ENCODE measurements around the gene KRTAP29-1.
"Not testable (repeated sequence)": the region's sequence is repeated elsewhere in the genome, so short reads cannot be mapped to it uniquely, and the experiment has no call there.

KRTAP29-1 gene

GRCh38 chr17:41296846-41297245 is 5.8 kb downstream of the KRTAP29-1 start:
- DNase-seq: no peak

GRCh38 chr17:41294016-41294415 is 8.6 kb downstream of the KRTAP29-1 start:
- no peak for DNase-seq

- DNase-seq: peak; percentile 1
Measured at GRCh38 chr17:41287050-41287449, 15.6 kb downstream of the KRTAP29-1 start.

GRCh38 chr17:41284546-41284945 is 18.1 kb downstream of the KRTAP29-1 start:
- peak; percentile 28 for DNase-seq

GRCh38 chr17:41284043-41284442 is 18.6 kb downstream of the KRTAP29-1 start:
- DNase-seq: peak; percentile 26

- peak; percentile 81 for DNase-seq
Measured at GRCh38 chr17:41278176-41278955, 24.3 kb downstream of the KRTAP29-1 start.

GRCh38 chr17:41275648-41276190 is 26.9 kb downstream of the KRTAP29-1 start, which contains the start of gene KRTAP9-7:
TSS of gene KRTAP9-7 (plus strand) at chr17:41275698. CDS start at chr17:41275698, 0 bp downstream.
- not testable (repeated sequence) for DNase-seq

- no peak for DNase-seq
Measured at GRCh38 chr17:41271858-41272257, 30.8 kb downstream of the KRTAP29-1 start.

- not testable (repeated sequence) for DNase-seq
Measured at GRCh38 chr17:41271323-41271722, 31.3 kb downstream of the KRTAP29-1 start.

- DNase-seq: no peak
Measured at GRCh38 chr17:41267711-41268110, 34.9 kb downstream of the KRTAP29-1 start.

- no peak for DNase-seq
Measured at GRCh38 chr17:41265078-41265477, 37.6 kb downstream of the KRTAP29-1 start, which contains the start of gene KRTAP9-6. TSS of gene KRTAP9-6 (plus strand) at chr17:41265378. CDS start at chr17:41265378, 0 bp downstream.

GRCh38 chr17:41264599-41264998 is 38.1 kb downstream of the KRTAP29-1 start:
- DNase-seq: no peak

GRCh38 chr17:41263212-41263611 is 39.4 kb downstream of the KRTAP29-1 start:
- DNase-seq: no peak

- no peak for DNase-seq
Measured at GRCh38 chr17:41258406-41258805, 44.2 kb downstream of the KRTAP29-1 start.

GRCh38 chr17:41256291-41256685 is 46.4 kb downstream of the KRTAP29-1 start:
- DNase-seq: no peak

GRCh38 chr17:41255381-41256290 is 47.0 kb downstream of the KRTAP29-1 start, which contains the start of gene KRTAP9-9:
TSS of gene KRTAP9-9 (plus strand) at chr17:41255384.
- DNase-seq: not testable (repeated sequence)

GRCh38 chr17:41254861-41255260 is 47.8 kb downstream of the KRTAP29-1 start:
- no peak for DNase-seq
